GM23338 (cell line): ENCODE measurements around the gene BCHE. TPM values are rescaled to one million over a fixed set of nuclear protein-coding genes. Genes with fewer than 3 reads are reported as not detected.

Source experiments
- ATAC-seq: fragments of 200-7000 bp; cut with Tn5 transposase; 3 replicates; pipeline ENCODE4 v1.9.1; 2020
- DNase-seq: peaks from one replicate; pipeline ENCODE4 v3.0.0-alpha.2; 2015; ENCODE audit warnings: low spot score
- H2AFZ ChIP-seq: fragments of 200-600 bp; sonication (generic); 2 replicates; pipeline ENCODE4 v1.8.0; 2016; ENCODE audit warnings: antibody characterized with exemption, mild to moderate bottlenecking, moderate library complexity
- H3F3A ChIP-seq: fragments of 200-600 bp; sonication (generic); replicated peaks from 2 replicates; pipeline ENCODE4 v1.8.0; 2017; ENCODE audit warnings: antibody characterized with exemption, mixed run types, low read depth
- H3K27ac ChIP-seq: fragments of 200-600 bp; sonication (generic); 2 replicates; pipeline ENCODE4 v1.6.1; 2016; ENCODE audit warnings: low read depth
- H3K27me3 ChIP-seq: fragments of 200-600 bp; sonication (generic); 2 replicates; pipeline ENCODE4 v1.8.0; 2016; ENCODE audit warnings: mild to moderate bottlenecking, mixed run types, moderate library complexity; ENCODE audit not compliant: insufficient read depth
- H3K36me3 ChIP-seq: fragments of 200-600 bp; sonication (generic); 2 replicates; pipeline ENCODE4 v1.8.0; 2016; ENCODE audit warnings: mild to moderate bottlenecking; ENCODE audit not compliant: insufficient read depth
- H3K4me1 ChIP-seq: fragments of 200-600 bp; sonication (generic); 2 replicates; pipeline ENCODE4 v1.8.0; 2016; ENCODE audit warnings: mild to moderate bottlenecking, moderate library complexity; ENCODE audit not compliant: insufficient read depth
- H3K4me2 ChIP-seq: fragments of 200-600 bp; sonication (generic); 2 replicates; pipeline ENCODE4 v1.7.1; 2017; ENCODE audit warnings: mixed run types
- H3K4me3 ChIP-seq: fragments of 200-600 bp; sonication (generic); 2 replicates; pipeline ENCODE4 v1.6.1; 2016; ENCODE audit warnings: mixed run types
- H3K79me2 ChIP-seq: fragments of 200-600 bp; sonication (generic); replicated peaks from 2 replicates; pipeline ENCODE4 v1.8.0; 2017; ENCODE audit warnings: mild to moderate bottlenecking; ENCODE audit not compliant: insufficient read depth
- H3K9me2 ChIP-seq: fragments of 200-600 bp; sonication (generic); 2 replicates; pipeline ENCODE4 v1.8.0; 2017; ENCODE audit not compliant: insufficient read depth
- H4K20me1 ChIP-seq: fragments of 200-600 bp; sonication (generic); replicated peaks from 2 replicates; pipeline ENCODE4 v1.8.0; 2017; ENCODE audit warnings: mild to moderate bottlenecking; ENCODE audit not compliant: insufficient read depth
- H3K27ac Mint-ChIP-seq: 2 replicates; pipeline ENCODE4 v1.8.0; 2020; ENCODE audit warnings: inconsistent platforms, mild to moderate bottlenecking, moderate library complexity, mixed read lengths
- H3K27me3 Mint-ChIP-seq: 3 replicates; pipeline ENCODE4 v1.8.0; 2022; ENCODE audit warnings: low read depth, mild to moderate bottlenecking, moderate library complexity, mixed read lengths, inconsistent platforms; ENCODE audit not compliant: insufficient read depth, poor library complexity
- H3K36me3 Mint-ChIP-seq: 3 replicates; pipeline ENCODE4 v1.8.0; 2021; ENCODE audit warnings: low read depth, mild to moderate bottlenecking, inconsistent platforms, moderate library complexity, mixed read lengths
- H3K4me1 Mint-ChIP-seq: 3 replicates; pipeline ENCODE4 v1.8.0; 2020; ENCODE audit warnings: mild to moderate bottlenecking, inconsistent platforms, mixed read lengths
- H3K4me3 Mint-ChIP-seq: 3 replicates; pipeline ENCODE4 v1.8.0; 2021; ENCODE audit warnings: moderate library complexity, mild to moderate bottlenecking, inconsistent platforms, mixed read lengths
- H3K9me3 Mint-ChIP-seq: 3 replicates; pipeline ENCODE4 v1.8.0; 2020; ENCODE audit warnings: moderate library complexity, mild to moderate bottlenecking, inconsistent platforms, mixed read lengths
- CREB1 ChIP-seq: fragments of 250-450 bp; sonication (Bioruptor Pico); IDR thresholded peaks from 2 replicates; pipeline ENCODE4 v1.5.0; 2020; ENCODE audit warnings: low read depth, mild to moderate bottlenecking, moderate library complexity
- EZH2 ChIP-seq: fragments of 200-600 bp; sonication (generic); IDR thresholded peaks from one replicate; pipeline ENCODE4 v1.8.0; 2017; ENCODE audit warnings: antibody characterized with exemption, mild to moderate bottlenecking, low read depth; ENCODE audit not compliant: unreplicated experiment
- EZH2phosphoT487 ChIP-seq: fragments of 200-600 bp; sonication (generic); IDR thresholded peaks from one replicate; pipeline ENCODE4 v1.8.1; 2018; ENCODE audit warnings: antibody characterized with exemption; ENCODE audit not compliant: unreplicated experiment
- JUNB ChIP-seq: IDR thresholded peaks from one replicate; pipeline ENCODE4 v1.6.1; 2016; ENCODE audit warnings: antibody characterized with exemption; ENCODE audit not compliant: unreplicated experiment
- NANOG ChIP-seq: IDR thresholded peaks from 2 replicates; pipeline ENCODE4 v1.6.1; 2016; ENCODE audit warnings: antibody characterized with exemption, borderline replicate concordance
- POLR2AphosphoS5 ChIP-seq: IDR thresholded peaks from 2 replicates; pipeline ENCODE4 v1.6.1; 2016; ENCODE audit warnings: antibody characterized with exemption, low read depth
- STAT1 ChIP-seq: IDR thresholded peaks from one replicate; pipeline ENCODE4 v1.6.1; 2016; ENCODE audit warnings: antibody characterized with exemption; ENCODE audit not compliant: unreplicated experiment
- ZNF114 ChIP-seq: fragments of 250-450 bp; sonication (Bioruptor Pico); IDR thresholded peaks from 2 replicates; pipeline ENCODE4 v1.5.0; 2020; ENCODE audit warnings: mild to moderate bottlenecking, moderate library complexity
- ZNF331 ChIP-seq: fragments of 250-450 bp; sonication (Bioruptor Pico); IDR thresholded peaks from 2 replicates; pipeline ENCODE4 v1.5.0; 2020; ENCODE audit warnings: low read depth, mild to moderate bottlenecking, moderate library complexity
- polyA plus RNA-seq: library from polyadenylated mRNA; unstranded; fragments of >200 nt; fragmentation: Nextera tagmentation; extraction: Ambion mirVana; gene quantifications from 2 replicates; pipeline ENCODE4 v1.2.1, GENCODE V29; 2016
- total RNA-seq: library from RNA; depleted of rRNA; stranded (reverse); fragments of >200 nt; shearing (Covaris generic); gene quantifications from 2 replicates; pipeline ENCODE4 v1.2.3, GENCODE V29; 2014
- TF ChIP-seq, protein P1 (sequence below): IDR thresholded peaks from 2 replicates; pipeline ENCODE4 v1.6.1; 2016; ENCODE audit warnings: antibody characterized with exemption
- TF ChIP-seq, protein P2 (sequence below): fragments of 250-450 bp; sonication (Bioruptor Pico); IDR thresholded peaks from 2 replicates; pipeline ENCODE4 v1.5.0; 2020; ENCODE audit warnings: mild to moderate bottlenecking, moderate library complexity
- TF ChIP-seq, protein P3 (sequence below), 2 experiments: fragments of 200-600 bp in 1 of 2; sonication (generic) in 1 of 2; conservative IDR thresholded peaks; 2 replicates each; pipeline versions ENCODE4 v1.5.1 to v1.6.1; 2016 to 2017; ENCODE audit warnings: antibody characterized with exemption in 2 of 2, low read depth in 2 of 2, mild to moderate bottlenecking in 2 of 2, moderate library complexity in 1 of 2
- TF ChIP-seq, protein P4 (sequence below): IDR thresholded peaks from one replicate; pipeline ENCODE4 v1.6.1; 2018; ENCODE audit warnings: antibody characterized with exemption; ENCODE audit not compliant: unreplicated experiment

BCHE gene
- total and polyA plus RNA-seq, 2 experiments from 2014 or later, result 0.73 to 1.1 TPM

DNA sequence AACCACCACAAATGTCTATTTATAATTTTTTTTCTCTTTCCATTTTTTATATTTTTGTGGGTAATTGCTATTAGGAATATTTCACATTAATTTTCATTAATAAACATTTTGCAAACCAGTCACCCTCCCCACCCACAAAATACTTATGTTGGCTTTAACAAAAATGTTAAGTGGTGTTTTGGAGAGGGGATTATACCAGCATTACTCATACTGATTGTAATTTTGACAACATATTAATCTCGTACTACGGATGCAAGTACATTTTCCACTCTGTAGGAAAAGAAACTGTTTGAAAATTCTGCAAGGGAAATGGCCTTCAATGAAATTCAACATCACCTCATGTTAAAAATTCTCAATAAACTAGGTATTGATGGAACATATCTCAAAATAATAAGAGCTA lies 58.3 kb downstream of the BCHE start:
- Histone ChIP-seq H3F3A (no peaks in the 10 kb centered on the region), H3K4me2 (no peak overlapping the region), H3K27ac (no peak overlapping the region), H2AFZ (no peak overlapping the region), H4K20me1 (no peaks in the 10 kb centered on the region), H3K4me1 (no peaks in the 10 kb centered on the region), H3K36me3 (no peaks in the 10 kb centered on the region), H3K79me2 (no peaks in the 10 kb centered on the region), H3K9me2 (peaks cover 3% of the 10 kb centered on the region; the same call in 1 of the 2 replicates), H3K27me3 (no peaks in the 10 kb centered on the region), H3K4me3 (no peak overlapping the region)
- DNase-seq (no peak), ATAC-seq (no peak)
- no peaks in the 10 kb centered on the region for H3K9me3 Mint-ChIP-seq
- no peak overlapping the region for H3K27ac Mint-ChIP-seq
- H3K27me3 Mint-ChIP-seq, result no peaks in the 10 kb centered on the region
- no peaks in the 10 kb centered on the region for H3K4me1 Mint-ChIP-seq
- no peaks in the 10 kb centered on the region for H3K36me3 Mint-ChIP-seq
- H3K4me3 Mint-ChIP-seq, result no peak overlapping the region
- no peak for TF ChIP-seq CREB1 (CRISPR knock-in tag)
- TF ChIP-seq ZNF331, result no peak
- no peak for TF ChIP-seq POLR2AphosphoS5
- no peak for TF ChIP-seq ZNF114
- TF ChIP-seq, protein P1, sequence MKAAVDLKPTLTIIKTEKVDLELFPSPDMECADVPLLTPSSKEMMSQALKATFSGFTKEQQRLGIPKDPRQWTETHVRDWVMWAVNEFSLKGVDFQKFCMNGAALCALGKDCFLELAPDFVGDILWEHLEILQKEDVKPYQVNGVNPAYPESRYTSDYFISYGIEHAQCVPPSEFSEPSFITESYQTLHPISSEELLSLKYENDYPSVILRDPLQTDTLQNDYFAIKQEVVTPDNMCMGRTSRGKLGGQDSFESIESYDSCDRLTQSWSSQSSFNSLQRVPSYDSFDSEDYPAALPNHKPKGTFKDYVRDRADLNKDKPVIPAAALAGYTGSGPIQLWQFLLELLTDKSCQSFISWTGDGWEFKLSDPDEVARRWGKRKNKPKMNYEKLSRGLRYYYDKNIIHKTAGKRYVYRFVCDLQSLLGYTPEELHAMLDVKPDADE, result no peak
- TF ChIP-seq, protein P2, sequence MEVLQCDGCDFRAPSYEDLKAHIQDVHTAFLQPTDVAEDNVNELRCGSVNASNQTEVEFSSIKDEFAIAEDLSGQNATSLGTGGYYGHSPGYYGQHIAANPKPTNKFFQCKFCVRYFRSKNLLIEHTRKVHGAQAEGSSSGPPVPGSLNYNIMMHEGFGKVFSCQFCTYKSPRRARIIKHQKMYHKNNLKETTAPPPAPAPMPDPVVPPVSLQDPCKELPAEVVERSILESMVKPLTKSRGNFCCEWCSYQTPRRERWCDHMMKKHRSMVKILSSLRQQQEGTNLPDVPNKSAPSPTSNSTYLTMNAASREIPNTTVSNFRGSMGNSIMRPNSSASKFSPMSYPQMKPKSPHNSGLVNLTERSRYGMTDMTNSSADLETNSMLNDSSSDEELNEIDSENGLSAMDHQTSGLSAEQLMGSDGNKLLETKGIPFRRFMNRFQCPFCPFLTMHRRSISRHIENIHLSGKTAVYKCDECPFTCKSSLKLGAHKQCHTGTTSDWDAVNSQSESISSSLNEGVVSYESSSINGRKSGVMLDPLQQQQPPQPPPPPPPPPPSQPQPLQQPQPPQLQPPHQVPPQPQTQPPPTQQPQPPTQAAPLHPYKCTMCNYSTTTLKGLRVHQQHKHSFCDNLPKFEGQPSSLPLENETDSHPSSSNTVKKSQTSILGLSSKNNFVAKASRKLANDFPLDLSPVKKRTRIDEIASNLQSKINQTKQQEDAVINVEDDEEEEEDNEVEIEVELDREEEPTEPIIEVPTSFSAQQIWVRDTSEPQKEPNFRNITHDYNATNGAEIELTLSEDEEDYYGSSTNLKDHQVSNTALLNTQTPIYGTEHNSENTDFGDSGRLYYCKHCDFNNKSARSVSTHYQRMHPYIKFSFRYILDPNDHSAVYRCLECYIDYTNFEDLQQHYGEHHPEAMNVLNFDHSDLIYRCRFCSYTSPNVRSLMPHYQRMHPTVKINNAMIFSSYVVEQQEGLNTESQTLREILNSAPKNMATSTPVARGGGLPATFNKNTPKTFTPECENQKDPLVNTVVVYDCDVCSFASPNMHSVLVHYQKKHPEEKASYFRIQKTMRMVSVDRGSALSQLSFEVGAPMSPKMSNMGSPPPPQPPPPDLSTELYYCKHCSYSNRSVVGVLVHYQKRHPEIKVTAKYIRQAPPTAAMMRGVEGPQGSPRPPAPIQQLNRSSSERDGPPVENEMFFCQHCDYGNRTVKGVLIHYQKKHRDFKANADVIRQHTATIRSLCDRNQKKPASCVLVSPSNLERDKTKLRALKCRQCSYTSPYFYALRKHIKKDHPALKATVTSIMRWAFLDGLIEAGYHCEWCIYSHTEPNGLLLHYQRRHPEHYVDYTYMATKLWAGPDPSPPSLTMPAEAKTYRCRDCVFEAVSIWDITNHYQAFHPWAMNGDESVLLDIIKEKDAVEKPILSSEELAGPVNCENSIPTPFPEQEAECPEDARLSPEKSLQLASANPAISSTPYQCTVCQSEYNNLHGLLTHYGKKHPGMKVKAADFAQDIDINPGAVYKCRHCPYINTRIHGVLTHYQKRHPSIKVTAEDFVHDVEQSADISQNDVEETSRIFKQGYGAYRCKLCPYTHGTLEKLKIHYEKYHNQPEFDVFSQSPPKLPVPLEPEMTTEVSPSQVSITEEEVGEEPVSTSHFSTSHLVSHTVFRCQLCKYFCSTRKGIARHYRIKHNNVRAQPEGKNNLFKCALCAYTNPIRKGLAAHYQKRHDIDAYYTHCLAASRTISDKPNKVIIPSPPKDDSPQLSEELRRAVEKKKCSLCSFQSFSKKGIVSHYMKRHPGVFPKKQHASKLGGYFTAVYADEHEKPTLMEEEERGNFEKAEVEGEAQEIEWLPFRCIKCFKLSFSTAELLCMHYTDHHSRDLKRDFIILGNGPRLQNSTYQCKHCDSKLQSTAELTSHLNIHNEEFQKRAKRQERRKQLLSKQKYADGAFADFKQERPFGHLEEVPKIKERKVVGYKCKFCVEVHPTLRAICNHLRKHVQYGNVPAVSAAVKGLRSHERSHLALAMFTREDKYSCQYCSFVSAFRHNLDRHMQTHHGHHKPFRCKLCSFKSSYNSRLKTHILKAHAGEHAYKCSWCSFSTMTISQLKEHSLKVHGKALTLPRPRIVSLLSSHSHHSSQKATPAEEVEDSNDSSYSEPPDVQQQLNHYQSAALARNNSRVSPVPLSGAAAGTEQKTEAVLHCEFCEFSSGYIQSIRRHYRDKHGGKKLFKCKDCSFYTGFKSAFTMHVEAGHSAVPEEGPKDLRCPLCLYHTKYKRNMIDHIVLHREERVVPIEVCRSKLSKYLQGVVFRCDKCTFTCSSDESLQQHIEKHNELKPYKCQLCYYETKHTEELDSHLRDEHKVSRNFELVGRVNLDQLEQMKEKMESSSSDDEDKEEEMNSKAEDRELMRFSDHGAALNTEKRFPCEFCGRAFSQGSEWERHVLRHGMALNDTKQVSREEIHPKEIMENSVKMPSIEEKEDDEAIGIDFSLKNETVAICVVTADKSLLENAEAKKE (CRISPR knock-in tag), result no peak
- TF ChIP-seq, protein P3, sequence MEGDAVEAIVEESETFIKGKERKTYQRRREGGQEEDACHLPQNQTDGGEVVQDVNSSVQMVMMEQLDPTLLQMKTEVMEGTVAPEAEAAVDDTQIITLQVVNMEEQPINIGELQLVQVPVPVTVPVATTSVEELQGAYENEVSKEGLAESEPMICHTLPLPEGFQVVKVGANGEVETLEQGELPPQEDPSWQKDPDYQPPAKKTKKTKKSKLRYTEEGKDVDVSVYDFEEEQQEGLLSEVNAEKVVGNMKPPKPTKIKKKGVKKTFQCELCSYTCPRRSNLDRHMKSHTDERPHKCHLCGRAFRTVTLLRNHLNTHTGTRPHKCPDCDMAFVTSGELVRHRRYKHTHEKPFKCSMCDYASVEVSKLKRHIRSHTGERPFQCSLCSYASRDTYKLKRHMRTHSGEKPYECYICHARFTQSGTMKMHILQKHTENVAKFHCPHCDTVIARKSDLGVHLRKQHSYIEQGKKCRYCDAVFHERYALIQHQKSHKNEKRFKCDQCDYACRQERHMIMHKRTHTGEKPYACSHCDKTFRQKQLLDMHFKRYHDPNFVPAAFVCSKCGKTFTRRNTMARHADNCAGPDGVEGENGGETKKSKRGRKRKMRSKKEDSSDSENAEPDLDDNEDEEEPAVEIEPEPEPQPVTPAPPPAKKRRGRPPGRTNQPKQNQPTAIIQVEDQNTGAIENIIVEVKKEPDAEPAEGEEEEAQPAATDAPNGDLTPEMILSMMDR (conservative IDR thresholded peaks at IDR 0.05; ENCODE audit: low read depth in 2 of 2), result no peak
- TF ChIP-seq EZH2, result no peak
- TF ChIP-seq JUNB, result no peak
- no peak for TF ChIP-seq EZH2phosphoT487
- TF ChIP-seq, protein P4, sequence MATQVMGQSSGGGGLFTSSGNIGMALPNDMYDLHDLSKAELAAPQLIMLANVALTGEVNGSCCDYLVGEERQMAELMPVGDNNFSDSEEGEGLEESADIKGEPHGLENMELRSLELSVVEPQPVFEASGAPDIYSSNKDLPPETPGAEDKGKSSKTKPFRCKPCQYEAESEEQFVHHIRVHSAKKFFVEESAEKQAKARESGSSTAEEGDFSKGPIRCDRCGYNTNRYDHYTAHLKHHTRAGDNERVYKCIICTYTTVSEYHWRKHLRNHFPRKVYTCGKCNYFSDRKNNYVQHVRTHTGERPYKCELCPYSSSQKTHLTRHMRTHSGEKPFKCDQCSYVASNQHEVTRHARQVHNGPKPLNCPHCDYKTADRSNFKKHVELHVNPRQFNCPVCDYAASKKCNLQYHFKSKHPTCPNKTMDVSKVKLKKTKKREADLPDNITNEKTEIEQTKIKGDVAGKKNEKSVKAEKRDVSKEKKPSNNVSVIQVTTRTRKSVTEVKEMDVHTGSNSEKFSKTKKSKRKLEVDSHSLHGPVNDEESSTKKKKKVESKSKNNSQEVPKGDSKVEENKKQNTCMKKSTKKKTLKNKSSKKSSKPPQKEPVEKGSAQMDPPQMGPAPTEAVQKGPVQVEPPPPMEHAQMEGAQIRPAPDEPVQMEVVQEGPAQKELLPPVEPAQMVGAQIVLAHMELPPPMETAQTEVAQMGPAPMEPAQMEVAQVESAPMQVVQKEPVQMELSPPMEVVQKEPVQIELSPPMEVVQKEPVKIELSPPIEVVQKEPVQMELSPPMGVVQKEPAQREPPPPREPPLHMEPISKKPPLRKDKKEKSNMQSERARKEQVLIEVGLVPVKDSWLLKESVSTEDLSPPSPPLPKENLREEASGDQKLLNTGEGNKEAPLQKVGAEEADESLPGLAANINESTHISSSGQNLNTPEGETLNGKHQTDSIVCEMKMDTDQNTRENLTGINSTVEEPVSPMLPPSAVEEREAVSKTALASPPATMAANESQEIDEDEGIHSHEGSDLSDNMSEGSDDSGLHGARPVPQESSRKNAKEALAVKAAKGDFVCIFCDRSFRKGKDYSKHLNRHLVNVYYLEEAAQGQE, result no peak
- no peak for TF ChIP-seq STAT1
- TF ChIP-seq NANOG, result no peak
